Right forelimb (tissue), 1 donor: Measurements from ENCODE around the gene NKPD1.
A peak's percentile ranks its signal among the peaks of the same experiment; 100 is the strongest.

ENCODE experiments used
- DNase-seq: peaks from one replicate; pipeline ENCODE4 v3.0.0-alpha.2; 2018

NKPD1 gene

GRCh38 chr19:45154064-45154827, 6.5 kb downstream of the NKPD1 start:
- DNase-seq = no peak

GRCh38 chr19:45153339-45154063, 7.3 kb downstream of the NKPD1 start:
- DNase-seq = peak; percentile 78

DNA sequence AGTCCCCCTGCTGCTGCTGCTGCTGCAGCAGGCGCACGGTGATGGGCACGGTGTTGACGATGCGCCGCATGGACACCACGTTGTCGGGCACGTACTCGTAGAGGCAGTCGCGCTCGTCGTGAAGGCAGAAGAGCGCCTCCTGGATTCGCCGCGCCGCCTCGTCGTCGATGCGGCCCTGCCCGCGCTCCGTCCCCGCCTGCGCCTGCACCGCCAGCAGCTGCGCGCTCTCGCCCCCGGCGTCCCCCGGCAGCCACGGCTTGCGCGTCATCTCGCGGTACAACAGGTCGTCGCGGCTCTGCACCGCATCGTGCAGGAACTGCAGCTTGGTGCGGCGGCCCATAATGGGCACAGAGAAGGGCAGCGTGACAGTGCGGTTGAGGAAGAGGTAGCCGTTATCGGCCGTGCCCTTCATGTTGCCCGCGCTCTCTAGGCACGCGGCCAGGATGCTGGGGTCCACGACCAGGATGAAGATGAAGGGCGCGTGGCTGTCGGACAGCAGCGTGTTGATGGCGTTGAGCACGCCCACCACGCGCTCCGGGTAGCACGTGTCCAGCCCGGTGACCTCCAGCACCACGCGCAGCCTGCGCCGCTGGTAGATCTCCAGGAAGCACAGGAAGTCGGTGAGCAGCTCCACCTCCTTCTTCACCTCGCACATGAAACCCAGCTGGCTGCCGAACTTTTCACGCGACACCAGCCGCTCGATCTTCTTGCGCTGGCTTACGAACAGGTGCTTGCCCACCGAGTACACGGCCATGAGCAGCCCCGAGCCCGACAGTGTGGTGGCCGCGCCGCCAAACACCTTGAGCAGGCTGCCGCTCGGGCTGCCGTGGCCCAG, 8.1 kb downstream of the NKPD1 start:
- DNase-seq = peak; percentile 56

GRCh38 chr19:45151821-45152503, 8.8 kb downstream of the NKPD1 start:
- DNase-seq = no peak

GRCh38 chr19:45151320-45151719, 9.5 kb downstream of the NKPD1 start:
- DNase-seq = no peak

DNA sequence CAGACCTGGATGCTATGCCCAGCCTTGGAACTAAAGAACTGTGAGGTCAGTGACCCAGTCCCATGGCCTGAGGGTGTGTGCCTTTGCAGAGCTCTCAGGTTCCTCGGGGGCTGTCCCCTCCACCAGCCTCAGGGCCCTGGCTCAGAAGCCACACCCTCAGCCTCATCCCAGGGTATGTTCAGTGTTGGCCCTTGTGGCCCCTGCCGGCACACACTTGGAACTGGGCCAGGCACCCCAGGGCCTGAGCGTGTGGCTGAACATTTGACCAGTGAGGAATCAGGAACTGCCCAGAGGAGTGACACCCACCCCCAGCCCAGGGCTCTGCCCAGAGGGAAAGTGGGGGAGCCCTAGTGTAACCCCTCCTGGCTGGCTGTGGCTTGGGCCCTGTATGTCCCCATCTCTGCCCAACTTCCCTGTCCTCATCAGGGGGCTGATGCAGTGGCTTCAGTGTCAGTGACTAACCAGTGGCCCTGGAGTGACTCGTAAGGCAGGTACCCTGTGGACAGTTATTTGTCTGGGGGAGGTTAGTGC, 10.0 kb downstream of the NKPD1 start:
- no peak for DNase-seq

DNA sequence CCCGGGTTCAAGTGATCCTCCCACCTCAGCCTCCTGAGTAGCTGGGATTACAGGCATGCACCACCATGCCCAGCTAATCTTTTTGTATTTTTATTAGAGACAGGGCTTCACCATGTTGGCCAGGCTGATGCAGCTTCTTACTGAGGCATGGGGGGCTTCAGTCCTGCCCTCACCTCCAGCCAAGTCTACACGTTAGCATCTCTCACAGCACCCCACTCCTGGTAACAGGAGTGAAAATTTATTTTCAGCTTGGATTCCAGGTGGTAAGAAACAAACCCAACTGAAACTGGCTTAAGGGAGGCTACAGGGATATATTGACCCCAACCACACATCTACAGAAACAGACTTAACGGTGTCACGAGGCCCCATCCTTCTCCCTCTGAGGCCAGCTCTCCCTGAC, 10.6 kb downstream of the NKPD1 start:
- no peak for DNase-seq

DNA sequence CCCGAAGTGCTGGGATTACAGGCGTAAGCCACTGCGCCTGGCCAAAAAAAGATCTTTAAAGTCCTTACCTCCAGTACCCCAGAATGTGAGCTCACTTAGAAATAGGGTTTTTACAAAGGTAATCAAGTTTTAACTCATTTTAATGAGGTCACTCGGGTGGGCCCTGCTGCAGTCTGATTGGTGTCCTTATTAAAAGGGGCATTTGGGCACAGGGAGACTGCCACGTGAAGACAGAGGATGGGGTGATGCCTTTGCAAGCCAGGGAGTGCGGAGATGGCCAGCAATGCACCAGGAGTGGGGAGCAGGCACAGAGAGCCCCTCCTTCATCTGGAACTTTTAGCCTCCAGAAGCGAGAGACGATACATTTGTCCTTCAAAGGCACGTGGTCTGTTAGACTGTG, 11.7 kb downstream of the NKPD1 start:
- DNase-seq = no peak

- DNase-seq = no peak
Observed at GRCh38 chr19:45147835-45148676, 12.7 kb downstream of the NKPD1 start.

GRCh38 chr19:45146741-45147205, 14.0 kb downstream of the NKPD1 start:
- DNase-seq = no peak

- DNase-seq = no peak
Observed at GRCh38 chr19:45146251-45146650, 14.5 kb downstream of the NKPD1 start.

GRCh38 chr19:45145270-45146189, 15.3 kb downstream of the NKPD1 start:
- no peak for DNase-seq

DNA sequence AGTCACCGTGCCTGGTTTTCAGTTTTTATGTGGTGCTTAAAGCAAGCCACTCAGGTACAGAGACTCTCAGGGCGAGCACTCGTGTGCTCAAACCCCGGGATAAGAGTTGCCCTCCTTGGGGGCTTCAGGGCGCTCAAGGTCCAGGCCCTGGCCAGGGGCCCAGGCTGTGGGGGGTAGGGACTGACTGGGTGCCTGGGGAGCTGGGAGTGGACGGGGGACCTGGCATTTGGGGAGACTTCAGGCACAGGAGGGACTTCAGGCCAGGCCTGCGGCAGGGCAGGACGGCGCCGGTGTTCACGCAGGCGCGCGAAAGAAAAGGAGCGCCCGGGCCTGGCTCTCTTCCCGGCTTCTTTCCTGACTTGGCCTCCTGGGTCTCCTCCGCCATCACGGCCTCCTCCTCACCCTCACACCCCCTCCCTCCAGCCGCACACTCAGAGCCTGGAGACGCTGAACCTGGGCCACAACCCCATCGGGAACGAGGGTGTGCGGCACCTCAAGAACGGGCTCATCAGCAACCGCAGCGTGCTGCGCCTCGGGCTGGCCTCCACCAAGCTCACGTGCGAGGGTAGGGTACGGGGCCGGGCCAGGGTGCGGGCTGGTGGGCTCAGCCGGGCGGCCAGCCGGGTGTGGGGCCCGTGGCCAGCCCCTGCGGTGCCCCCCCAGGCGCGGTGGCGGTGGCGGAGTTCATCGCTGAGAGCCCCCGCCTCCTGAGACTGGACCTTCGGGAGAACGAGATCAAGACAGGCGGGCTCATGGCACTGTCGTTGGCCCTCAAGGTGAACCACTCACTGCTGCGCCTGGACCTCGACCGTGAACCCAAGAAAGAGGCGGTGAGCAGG, 16.1 kb downstream of the NKPD1 start:
- DNase-seq = no peak

- no peak for DNase-seq
Observed at GRCh38 chr19:45142726-45143110, 18.1 kb downstream of the NKPD1 start.

DNA sequence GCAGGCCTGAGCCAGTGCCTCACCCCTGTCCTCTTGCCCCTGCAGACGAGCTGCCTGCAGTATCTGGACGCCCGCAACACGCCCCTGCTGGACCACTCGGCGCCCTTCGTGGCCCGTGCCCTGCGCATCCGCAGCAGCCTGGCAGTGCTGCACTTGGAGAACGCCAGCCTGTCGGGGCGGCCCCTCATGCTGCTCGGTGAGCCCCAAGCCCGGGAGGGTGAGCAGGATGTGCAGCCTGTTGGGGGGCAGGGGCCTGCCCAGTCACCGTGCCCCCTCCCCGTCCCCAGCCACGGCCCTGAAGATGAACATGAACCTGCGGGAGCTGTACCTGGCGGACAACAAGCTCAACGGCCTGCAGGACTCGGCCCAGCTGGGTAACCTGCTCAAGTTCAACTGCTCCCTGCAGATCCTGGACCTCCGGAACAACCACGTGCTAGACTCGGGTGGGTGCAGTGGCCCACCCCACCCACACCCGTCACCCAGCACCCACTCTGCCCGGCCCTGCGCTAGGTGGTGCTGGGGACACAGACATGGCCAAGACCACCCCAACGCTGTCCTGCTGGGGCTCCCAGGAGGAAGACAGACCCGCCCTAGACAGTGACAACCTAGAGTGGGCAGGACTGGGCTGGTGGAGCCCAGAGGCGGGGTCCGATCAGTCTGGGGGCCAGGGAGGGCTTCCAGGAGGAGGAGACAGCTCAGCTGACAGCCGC, 18.6 kb downstream of the NKPD1 start:
- DNase-seq = no peak

- no peak for DNase-seq
Observed at GRCh38 chr19:45141203-45141900, 19.4 kb downstream of the NKPD1 start.

- no peak for DNase-seq
Observed at GRCh38 chr19:45140533-45140932, 20.2 kb downstream of the NKPD1 start.

GRCh38 chr19:45140144-45140503, 20.7 kb downstream of the NKPD1 start:
- no peak for DNase-seq
